Liver (tissue), 9 donors: Measurements from ENCODE around the gene SERPINE2. TPM values are rescaled to one million over a fixed set of nuclear protein-coding genes. Genes with fewer than 3 reads are reported as not detected.

ENCODE experiments used
- DNase-seq: peaks from one replicate; pipeline ENCODE4 v3.0.0-alpha.2; 2017; ENCODE audit warnings: low spot score
- H3K27ac ChIP-seq, 2 donors: one replicate each; pipeline ENCODE4 v1.7.0; 2013; ENCODE audit warnings: inconsistent platforms in 2 of 2, low read length in 2 of 2, control low read depth in 1 of 2, low read depth in 1 of 2, mild to moderate bottlenecking in 1 of 2
- H3K27me3 ChIP-seq, 4 donors: one replicate each; pipeline versions ENCODE4 v1.6.1 to v1.7.0; 2013; ENCODE audit warnings: low read length in 3 of 4, inconsistent platforms in 1 of 4, mild to moderate bottlenecking in 1 of 4, moderate library complexity in 1 of 4; ENCODE audit not compliant: control insufficient read depth in 4 of 4, insufficient read depth in 4 of 4
- H3K36me3 ChIP-seq, 4 donors: one replicate each; pipeline versions ENCODE4 v1.6.1 to v1.7.0; 2013; ENCODE audit warnings: low read length in 3 of 4, mild to moderate bottlenecking in 3 of 4, low read depth in 1 of 4, moderate library complexity in 1 of 4; ENCODE audit not compliant: control insufficient read depth in 4 of 4, insufficient read depth in 3 of 4
- H3K4me1 ChIP-seq, 4 donors: one replicate each; pipeline versions ENCODE4 v1.6.1 to v1.7.0; 2013; ENCODE audit warnings: low read length in 3 of 4, mild to moderate bottlenecking in 3 of 4, moderate library complexity in 1 of 4; ENCODE audit not compliant: control insufficient read depth in 4 of 4, insufficient read depth in 4 of 4
- H3K4me3 ChIP-seq, 3 donors: one replicate each; pipeline versions ENCODE4 v1.6.1 to v1.7.0; 2013; ENCODE audit warnings: low read length in 3 of 3, control low read depth in 1 of 3, low read depth in 1 of 3, mild to moderate bottlenecking in 1 of 3
- H3K9ac ChIP-seq, 2 donors: one replicate each; pipeline ENCODE4 v1.7.0; 2013; ENCODE audit warnings: low read length in 2 of 2, mild to moderate bottlenecking in 2 of 2, moderate library complexity in 2 of 2, control low read depth in 1 of 2, low read depth in 1 of 2
- H3K9me3 ChIP-seq, 4 donors: one replicate each; pipeline versions ENCODE4 v1.6.1 to v1.7.0; 2013; ENCODE audit warnings: low read length in 3 of 4; ENCODE audit not compliant: control insufficient read depth in 4 of 4
- EGR1 ChIP-seq, 2 donors: IDR thresholded peaks; 2 replicates each; pipeline ENCODE4 v1.6.1; 2016 to 2018; ENCODE audit warnings: antibody characterized with exemption in 2 of 2, low read depth in 2 of 2
- FOXA1 ChIP-seq: IDR thresholded peaks from 2 replicates; pipeline ENCODE4 v1.6.1; 2016; ENCODE audit warnings: antibody characterized with exemption
- GABPA ChIP-seq, 2 donors: IDR thresholded peaks in 1 of 2; conservative IDR thresholded peaks in 1 of 2; 2 replicates each; pipeline ENCODE4 v1.6.1; 2016; ENCODE audit warnings: antibody characterized with exemption in 2 of 2, mild to moderate bottlenecking in 1 of 2, moderate library complexity in 1 of 2
- HNF4A ChIP-seq, 2 donors: conservative IDR thresholded peaks; 2 replicates each; pipeline ENCODE4 v1.6.1; 2016; ENCODE audit warnings: antibody characterized with exemption in 2 of 2, mild to moderate bottlenecking in 2 of 2
- HNF4G ChIP-seq: IDR thresholded peaks from 2 replicates; pipeline ENCODE4 v1.6.1; 2016; ENCODE audit warnings: antibody characterized with exemption
- RAD21 ChIP-seq, 2 donors: IDR thresholded peaks; 2 replicates each; pipeline ENCODE4 v1.6.1; 2016; ENCODE audit warnings: antibody characterized with exemption in 2 of 2, mild to moderate bottlenecking in 2 of 2
- TAF1 ChIP-seq: conservative IDR thresholded peaks from 2 replicates; pipeline ENCODE4 v1.6.1; 2016; ENCODE audit warnings: antibody characterized with exemption, mild to moderate bottlenecking
- YY1 ChIP-seq: IDR thresholded peaks from 2 replicates; pipeline ENCODE4 v1.6.1; 2016; ENCODE audit warnings: antibody characterized with exemption, mild to moderate bottlenecking
- WGBS: extraction: QIAGEN DNeasy Blood & Tissue Kit; methylation state at CpG from one replicate; pipeline ENCODE4 v1.1.7; 2013; 5-methylcytosine and 5-hydroxymethylcytosine counted together
- polyA plus RNA-seq, 2 donors: library from polyadenylated mRNA; stranded (reverse) in 1 of 2; unstranded in 1 of 2; fragments of 200-250 nt in 1 of 2; fragments of >200 nt in 1 of 2; fragmentation: Nextera tagmentation in 1 of 2; extraction: Ambion mirVana in 1 of 2; gene quantifications; one replicate each; pipeline versions ENCODE4 v1.2.1 to v1.2.3, GENCODE V29; 2013 to 2015
- total RNA-seq, 2 donors: library from RNA; depleted of rRNA; stranded (reverse); fragments of >200 nt; gene quantifications; one replicate each; pipeline ENCODE4 v1.2.3, GENCODE V29; 2014
- TF ChIP-seq, protein P1 (sequence below): IDR thresholded peaks from 2 replicates; pipeline ENCODE4 v1.6.1; 2016; ENCODE audit warnings: antibody characterized with exemption
- TF ChIP-seq, protein P2 (sequence below): fragments of 150-350 bp; IDR thresholded peaks from 2 replicates; pipeline ENCODE4 v1.5.1; 2017; ENCODE audit warnings: improper control_type of control experiment, low read depth, low read length; ENCODE audit not compliant: missing input control
- TF ChIP-seq, protein P3 (sequence below): IDR thresholded peaks from 2 replicates; pipeline ENCODE4 v1.6.1; 2016; ENCODE audit warnings: antibody characterized with exemption, mild to moderate bottlenecking
- TF ChIP-seq, protein P4 (sequence below): IDR thresholded peaks from 2 replicates; pipeline ENCODE4 v1.6.1; 2016; ENCODE audit warnings: antibody characterized with exemption
- TF ChIP-seq, protein P5 (sequence below): IDR thresholded peaks from 2 replicates; pipeline ENCODE4 v1.6.1; 2016; ENCODE audit warnings: antibody characterized with exemption
- donor health status: healthy.
- donor health status: healthy.
- donor health status: healthy.
- donor health status: healthy.
- donor health status: healthy.

Gene SERPINE2
- total and polyA plus RNA-seq, 4 donors, result 0.92 to 4.8 (median 2.3) TPM

DNA sequence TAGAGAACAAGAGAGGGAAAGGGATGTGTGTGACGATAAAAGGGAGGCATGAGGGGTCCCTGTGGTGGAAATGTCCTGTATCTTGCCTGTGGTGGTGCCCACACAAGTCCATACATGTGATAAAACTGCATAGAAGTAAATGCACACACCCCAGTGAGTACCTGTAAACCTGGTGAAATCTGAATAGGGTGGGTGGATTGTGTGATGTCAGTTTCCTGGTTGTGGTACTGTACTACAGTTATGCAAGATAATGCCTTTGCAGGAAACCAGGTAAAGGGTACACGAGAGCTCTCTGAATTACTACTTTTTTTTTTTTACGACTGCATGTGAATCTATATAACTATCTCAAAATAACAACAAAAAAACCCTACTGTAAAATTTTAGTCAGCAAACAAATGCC is 22.1 kb downstream of the SERPINE2 start:
- Histone ChIP-seq H3K9me3 (no peaks in the 10 kb centered on the region), H3K4me3 (no peak overlapping the region), H3K9ac (no peak overlapping the region), H3K27ac (no peak overlapping the region), H3K27me3 (no peaks in the 10 kb centered on the region), H3K4me1 (no peaks in the 10 kb centered on the region), H3K36me3 (no peaks in the 10 kb centered on the region)
- WGBS, result 55% methylated on average over 3 of the region's 3 CpGs
- no peak for DNase-seq
- TF ChIP-seq GABPA (IDR thresholded peaks at IDR 0.05 in 1 of 2, conservative IDR thresholded peaks at IDR 0.05 in 1 of 2) (no peak), HNF4G (no peak)

DNA sequence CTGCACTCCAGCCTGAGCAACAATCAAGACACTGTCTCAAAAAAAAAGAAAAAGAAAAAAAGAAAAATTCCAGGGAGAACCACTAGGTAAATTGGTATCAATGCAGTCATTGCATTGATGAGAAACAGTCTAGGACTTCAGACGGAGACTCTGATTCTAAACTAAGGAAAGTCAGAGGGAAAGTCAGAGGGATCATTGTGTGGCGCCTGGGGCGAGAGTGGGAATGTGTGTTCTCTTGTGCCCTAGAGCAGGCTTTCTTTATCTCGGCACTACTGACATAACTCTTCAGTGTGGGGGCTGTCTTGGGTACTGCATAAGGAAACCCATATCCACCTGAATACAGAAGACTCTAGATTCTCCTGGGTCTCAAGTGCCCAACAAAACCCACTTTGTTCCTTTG is 24.8 kb downstream of the SERPINE2 start:
- Histone ChIP-seq H3K27ac (no peak overlapping the region), H3K9ac (no peak overlapping the region), H3K36me3 (no peaks in the 10 kb centered on the region), H3K4me3 (no peak overlapping the region), H3K9me3 (no peaks in the 10 kb centered on the region), H3K27me3 (no peaks in the 10 kb centered on the region), H3K4me1 (no peaks in the 10 kb centered on the region)
- TF ChIP-seq FOXA1, result no peak
- DNase-seq, result no peak
- WGBS, result 96% methylated on average over 4 of the region's 4 CpGs

DNA sequence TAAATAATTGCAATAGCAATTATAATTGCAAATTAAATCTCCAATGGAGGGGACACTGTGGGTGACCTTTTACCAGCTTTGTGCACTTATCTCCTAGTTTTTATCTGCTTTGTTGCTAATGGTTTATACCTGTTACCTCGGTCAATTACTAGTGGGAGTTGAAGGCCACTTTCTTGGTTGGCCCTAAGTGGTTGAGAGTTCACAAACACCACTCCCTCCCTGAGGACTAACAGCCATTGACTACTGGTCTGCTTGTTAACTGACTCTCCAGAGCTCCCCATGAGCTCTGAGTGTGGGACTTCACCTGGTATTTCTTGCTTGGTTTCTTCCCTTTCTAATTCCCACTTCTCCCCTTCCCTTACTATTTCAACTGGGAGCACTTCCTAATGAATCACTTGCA is 27.2 kb downstream of the SERPINE2 start:
- no peak overlapping the region for H3K9ac ChIP-seq
- TF ChIP-seq TAF1, result no peak
- TF ChIP-seq EGR1 (IDR thresholded peaks at IDR 0.05; ENCODE audit: low read depth in 2 of 2), result no peak
- no peak for TF ChIP-seq RAD21 (IDR thresholded peaks at IDR 0.05)
- TF ChIP-seq, protein P1, sequence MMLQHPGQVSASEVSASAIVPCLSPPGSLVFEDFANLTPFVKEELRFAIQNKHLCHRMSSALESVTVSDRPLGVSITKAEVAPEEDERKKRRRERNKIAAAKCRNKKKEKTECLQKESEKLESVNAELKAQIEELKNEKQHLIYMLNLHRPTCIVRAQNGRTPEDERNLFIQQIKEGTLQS, result no peak
- TF ChIP-seq HNF4A (conservative IDR thresholded peaks at IDR 0.05), result no peak
- TF ChIP-seq, protein P2, sequence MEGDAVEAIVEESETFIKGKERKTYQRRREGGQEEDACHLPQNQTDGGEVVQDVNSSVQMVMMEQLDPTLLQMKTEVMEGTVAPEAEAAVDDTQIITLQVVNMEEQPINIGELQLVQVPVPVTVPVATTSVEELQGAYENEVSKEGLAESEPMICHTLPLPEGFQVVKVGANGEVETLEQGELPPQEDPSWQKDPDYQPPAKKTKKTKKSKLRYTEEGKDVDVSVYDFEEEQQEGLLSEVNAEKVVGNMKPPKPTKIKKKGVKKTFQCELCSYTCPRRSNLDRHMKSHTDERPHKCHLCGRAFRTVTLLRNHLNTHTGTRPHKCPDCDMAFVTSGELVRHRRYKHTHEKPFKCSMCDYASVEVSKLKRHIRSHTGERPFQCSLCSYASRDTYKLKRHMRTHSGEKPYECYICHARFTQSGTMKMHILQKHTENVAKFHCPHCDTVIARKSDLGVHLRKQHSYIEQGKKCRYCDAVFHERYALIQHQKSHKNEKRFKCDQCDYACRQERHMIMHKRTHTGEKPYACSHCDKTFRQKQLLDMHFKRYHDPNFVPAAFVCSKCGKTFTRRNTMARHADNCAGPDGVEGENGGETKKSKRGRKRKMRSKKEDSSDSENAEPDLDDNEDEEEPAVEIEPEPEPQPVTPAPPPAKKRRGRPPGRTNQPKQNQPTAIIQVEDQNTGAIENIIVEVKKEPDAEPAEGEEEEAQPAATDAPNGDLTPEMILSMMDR, result no peak
- TF ChIP-seq, protein P3, sequence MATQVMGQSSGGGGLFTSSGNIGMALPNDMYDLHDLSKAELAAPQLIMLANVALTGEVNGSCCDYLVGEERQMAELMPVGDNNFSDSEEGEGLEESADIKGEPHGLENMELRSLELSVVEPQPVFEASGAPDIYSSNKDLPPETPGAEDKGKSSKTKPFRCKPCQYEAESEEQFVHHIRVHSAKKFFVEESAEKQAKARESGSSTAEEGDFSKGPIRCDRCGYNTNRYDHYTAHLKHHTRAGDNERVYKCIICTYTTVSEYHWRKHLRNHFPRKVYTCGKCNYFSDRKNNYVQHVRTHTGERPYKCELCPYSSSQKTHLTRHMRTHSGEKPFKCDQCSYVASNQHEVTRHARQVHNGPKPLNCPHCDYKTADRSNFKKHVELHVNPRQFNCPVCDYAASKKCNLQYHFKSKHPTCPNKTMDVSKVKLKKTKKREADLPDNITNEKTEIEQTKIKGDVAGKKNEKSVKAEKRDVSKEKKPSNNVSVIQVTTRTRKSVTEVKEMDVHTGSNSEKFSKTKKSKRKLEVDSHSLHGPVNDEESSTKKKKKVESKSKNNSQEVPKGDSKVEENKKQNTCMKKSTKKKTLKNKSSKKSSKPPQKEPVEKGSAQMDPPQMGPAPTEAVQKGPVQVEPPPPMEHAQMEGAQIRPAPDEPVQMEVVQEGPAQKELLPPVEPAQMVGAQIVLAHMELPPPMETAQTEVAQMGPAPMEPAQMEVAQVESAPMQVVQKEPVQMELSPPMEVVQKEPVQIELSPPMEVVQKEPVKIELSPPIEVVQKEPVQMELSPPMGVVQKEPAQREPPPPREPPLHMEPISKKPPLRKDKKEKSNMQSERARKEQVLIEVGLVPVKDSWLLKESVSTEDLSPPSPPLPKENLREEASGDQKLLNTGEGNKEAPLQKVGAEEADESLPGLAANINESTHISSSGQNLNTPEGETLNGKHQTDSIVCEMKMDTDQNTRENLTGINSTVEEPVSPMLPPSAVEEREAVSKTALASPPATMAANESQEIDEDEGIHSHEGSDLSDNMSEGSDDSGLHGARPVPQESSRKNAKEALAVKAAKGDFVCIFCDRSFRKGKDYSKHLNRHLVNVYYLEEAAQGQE, result no peak
- no peak for TF ChIP-seq HNF4G
- no peak for TF ChIP-seq YY1
- TF ChIP-seq, protein P4, sequence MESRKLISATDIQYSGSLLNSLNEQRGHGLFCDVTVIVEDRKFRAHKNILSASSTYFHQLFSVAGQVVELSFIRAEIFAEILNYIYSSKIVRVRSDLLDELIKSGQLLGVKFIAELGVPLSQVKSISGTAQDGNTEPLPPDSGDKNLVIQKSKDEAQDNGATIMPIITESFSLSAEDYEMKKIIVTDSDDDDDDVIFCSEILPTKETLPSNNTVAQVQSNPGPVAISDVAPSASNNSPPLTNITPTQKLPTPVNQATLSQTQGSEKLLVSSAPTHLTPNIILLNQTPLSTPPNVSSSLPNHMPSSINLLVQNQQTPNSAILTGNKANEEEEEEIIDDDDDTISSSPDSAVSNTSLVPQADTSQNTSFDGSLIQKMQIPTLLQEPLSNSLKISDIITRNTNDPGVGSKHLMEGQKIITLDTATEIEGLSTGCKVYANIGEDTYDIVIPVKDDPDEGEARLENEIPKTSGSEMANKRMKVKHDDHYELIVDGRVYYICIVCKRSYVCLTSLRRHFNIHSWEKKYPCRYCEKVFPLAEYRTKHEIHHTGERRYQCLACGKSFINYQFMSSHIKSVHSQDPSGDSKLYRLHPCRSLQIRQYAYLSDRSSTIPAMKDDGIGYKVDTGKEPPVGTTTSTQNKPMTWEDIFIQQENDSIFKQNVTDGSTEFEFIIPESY, result no peak
- TF ChIP-seq, protein P5, sequence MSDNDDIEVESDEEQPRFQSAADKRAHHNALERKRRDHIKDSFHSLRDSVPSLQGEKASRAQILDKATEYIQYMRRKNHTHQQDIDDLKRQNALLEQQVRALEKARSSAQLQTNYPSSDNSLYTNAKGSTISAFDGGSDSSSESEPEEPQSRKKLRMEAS, result no peak
- no peaks in the 10 kb centered on the region for H3K9me3 ChIP-seq
- H3K4me1 ChIP-seq, result peaks cover 0 to 10% (median 6%) of the 10 kb centered on the region in 4 donors
- no peak overlapping the region for H3K27ac ChIP-seq
- H3K27me3 ChIP-seq, result no peaks in the 10 kb centered on the region
- H3K36me3 ChIP-seq, result no peaks in the 10 kb centered on the region
- H3K4me3 ChIP-seq, result no peak overlapping the region
- no peak for DNase-seq
- 89% methylated on average over 1 of the region's 1 CpG for WGBS
